Liver (tissue), 3 donors: ENCODE measurements around the gene GOLGA2.

Experiments used
- CTCF ChIP-seq: fragments of 150-350 bp; IDR thresholded peaks from 2 replicates; pipeline ENCODE4 v1.5.1; 2017; ENCODE audit warnings: improper control_type of control experiment, low read depth, low read length; ENCODE audit not compliant: missing input control
- EGR1 ChIP-seq, 2 donors: IDR thresholded peaks; 2 replicates each; pipeline ENCODE4 v1.6.1; 2016 to 2018; ENCODE audit warnings: antibody characterized with exemption in 2 of 2, low read depth in 2 of 2
- FOXA1 ChIP-seq: IDR thresholded peaks from 2 replicates; pipeline ENCODE4 v1.6.1; 2016; ENCODE audit warnings: antibody characterized with exemption
- RXRA ChIP-seq, 2 donors: IDR thresholded peaks; 2 replicates each; pipeline ENCODE4 v1.6.1; 2017 to 2018; ENCODE audit warnings: antibody characterized with exemption in 2 of 2, mild to moderate bottlenecking in 1 of 2
- SP1 ChIP-seq: IDR thresholded peaks from 2 replicates; pipeline ENCODE4 v1.6.1; 2018; ENCODE audit warnings: antibody characterized with exemption, mild to moderate bottlenecking
- TF ChIP-seq, protein P1 (sequence below): IDR thresholded peaks from 2 replicates; pipeline ENCODE4 v1.6.1; 2016; ENCODE audit warnings: antibody characterized with exemption
- donor health status: healthy.
- donor health status: healthy.

DNA sequence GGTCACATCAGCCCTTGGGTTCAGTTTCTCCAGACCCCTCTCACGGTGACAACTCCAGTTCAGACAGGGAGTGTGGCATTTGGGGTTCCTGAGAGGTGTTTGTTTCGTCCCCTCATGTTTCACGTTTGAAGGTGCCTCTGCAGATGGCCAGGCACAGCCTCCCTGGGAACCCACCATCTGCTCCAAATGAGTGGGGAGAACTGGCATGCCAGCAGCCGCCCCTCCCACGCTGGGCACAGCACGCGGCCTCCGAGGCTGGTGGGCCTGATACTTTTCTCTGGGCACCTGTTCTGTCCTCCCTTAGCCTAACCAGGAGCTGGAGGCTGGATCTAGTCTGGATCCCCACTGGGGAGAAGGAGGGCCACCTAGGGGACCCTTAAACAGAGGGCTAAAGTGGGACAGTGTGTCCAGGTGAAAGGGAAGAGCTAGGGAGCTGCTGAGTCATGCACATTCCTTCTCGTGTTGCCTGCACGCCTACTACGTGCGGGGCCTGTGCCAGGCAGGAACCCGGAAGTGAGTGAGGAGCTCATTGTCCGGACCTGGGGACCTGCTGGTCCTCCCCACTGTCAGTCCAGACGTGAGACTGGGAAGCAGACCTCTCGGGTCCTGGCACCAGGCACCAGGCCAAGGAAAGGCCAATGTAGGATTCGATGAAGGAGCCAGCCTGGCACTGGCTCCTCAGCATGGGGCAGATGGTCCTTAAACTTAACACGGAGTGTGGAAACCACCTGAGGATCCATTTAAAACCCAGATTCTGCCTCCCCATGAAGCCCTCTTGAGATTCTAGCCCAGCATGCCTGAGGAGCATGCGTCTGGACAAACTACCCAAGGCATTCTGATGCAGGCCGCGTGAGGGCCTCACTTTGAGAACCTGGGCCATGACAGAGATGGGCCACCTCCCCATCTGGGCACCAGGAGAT is 61.0 kb downstream of the GOLGA2 start:
- TF ChIP-seq CTCF (no peak), EGR1 (IDR thresholded peaks at IDR 0.05; ENCODE audit: low read depth in 2 of 2) (no peak), RXRA (IDR thresholded peaks at IDR 0.05) (no peak), SP1 (no peak), FOXA1 (no peak)
- TF ChIP-seq, protein P1, sequence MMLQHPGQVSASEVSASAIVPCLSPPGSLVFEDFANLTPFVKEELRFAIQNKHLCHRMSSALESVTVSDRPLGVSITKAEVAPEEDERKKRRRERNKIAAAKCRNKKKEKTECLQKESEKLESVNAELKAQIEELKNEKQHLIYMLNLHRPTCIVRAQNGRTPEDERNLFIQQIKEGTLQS = no peak
